HG03280 (cell line): ENCODE results near the gene CACNA1E.
"Not testable (repeated sequence)": the region's sequence is repeated elsewhere in the genome, so short reads cannot be mapped to it uniquely, and the experiment has no call there.

ENCODE experiments used
- ATAC-seq: cut with Tn5 transposase; IDR thresholded peaks from one replicate; pipeline ENCODE4 v1.9.1; 2021; ENCODE audit warnings: mild to moderate bottlenecking, moderate library complexity; ENCODE audit not compliant: unreplicated experiment

Gene CACNA1E

DNA sequence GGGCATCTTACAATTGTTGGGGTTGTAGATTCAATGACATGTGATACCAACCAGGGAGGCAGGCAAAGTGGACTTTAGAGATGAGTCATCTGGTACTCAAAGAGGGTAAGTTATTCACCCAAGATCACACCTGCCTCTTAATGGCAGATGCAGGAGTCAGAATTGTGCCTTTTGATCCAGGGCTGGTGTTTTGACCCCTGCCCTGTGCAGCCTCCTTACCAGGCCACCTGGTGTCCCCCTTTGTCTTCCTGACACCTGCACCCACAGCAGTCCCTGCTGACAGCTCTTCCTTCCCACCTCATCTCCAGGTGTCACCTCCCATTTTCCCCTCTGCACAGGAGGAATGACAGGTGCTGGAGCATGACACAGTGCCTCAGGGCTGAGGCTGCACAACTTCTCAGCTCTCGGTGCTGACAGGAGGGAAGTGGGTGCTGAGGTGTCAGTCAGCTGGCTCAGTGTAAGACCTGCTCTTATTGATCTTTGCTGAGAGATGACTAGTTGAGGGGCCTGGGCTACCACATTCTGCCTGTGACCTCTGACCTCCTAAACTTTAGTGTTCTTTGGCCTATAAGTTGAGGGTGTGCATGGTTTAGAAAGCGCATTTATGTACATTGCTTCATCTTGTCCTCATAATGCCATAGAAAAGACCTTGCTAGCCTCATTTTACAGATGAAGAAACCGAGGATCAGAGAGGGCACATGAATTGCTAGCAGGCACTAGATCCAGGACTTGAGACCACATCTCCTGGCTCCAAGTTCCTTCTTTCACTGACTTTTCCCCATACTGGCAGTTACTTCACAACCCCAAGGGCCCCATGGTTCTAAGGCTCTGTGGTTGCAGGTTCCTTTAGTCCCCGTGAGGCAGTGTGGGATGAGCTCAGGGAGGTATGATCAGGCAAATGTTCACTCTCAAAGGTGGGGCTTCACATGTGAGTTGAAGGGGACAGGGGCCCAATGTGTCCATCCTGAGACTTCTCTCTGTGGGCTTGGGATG is 31.3 kb downstream of the CACNA1E start:
- peak; percentile 57 for ATAC-seq

DNA sequence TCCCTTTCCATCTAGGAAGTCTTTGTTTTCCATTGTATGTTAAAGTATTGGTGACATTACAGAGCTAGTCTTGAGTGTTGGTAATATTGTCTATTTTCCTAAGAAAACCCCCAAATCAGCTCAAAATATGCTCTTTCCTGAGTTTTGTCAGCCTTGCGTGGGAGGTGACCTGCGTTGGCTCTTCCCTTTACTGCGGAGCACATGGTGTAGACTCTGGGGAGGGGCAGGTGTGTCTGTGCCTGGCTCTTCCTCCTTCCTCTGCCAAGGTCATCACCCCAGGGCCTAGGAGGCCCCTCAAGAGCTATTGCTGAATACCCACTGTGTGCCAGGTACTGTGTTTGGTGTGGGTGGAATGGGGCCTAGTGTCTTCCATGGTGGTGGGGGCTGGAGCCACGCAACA is 33.4 kb downstream of the CACNA1E start:
- ATAC-seq, result no peak

DNA sequence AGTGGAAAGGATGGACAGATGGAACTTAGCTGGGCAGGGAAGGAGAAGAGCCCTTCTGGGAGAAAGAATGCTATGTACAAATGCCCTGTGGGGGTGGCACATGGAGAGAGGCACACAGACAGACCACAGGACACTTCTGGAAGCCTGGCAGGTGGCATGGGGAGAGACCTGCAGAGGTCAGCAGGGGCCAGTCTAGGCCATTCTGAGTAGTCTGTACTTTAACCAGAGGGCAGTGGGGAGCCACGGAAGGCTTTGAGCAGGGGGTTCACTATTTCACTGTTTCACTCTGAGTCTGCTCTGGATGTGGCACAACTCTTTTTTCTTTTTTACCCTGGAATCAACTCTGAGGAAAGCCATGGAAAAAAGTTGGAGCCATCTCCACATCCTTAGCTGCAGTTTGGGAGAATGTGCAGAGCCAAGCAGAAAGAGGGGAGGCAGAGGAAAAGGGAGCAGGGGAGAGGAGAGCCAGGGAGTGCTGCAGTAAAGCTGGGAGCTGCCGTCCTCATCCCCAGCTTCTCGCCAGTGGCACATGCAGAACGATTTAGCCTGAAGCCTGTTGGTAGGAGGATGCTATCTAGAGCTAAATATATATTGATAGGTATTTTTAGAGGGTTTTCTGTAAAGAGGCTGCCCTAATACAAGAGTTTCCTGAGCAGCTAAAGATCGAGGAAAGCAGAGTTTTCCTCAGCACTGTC is 34.0 kb downstream of the CACNA1E start:
- no peak for ATAC-seq

DNA sequence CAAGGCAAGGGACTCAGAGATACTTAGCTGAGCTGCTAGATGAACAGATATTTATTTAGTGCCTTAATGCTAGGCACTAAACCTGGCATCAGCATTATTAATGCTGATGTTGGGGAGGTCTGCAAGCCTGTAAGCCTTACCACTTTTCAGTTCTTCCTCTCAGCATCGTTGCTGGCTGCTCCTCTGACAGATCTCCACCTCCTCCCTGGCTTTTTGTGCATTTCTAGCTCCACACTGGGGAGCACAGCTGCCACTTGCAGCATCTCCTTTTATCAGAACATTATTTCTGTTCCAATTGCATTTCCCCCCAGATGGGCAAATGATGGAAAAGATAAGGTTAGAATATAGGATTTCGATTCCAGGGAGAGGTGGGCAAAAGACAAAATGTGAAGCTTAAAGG is 34.8 kb downstream of the CACNA1E start:
- no peak for ATAC-seq

DNA sequence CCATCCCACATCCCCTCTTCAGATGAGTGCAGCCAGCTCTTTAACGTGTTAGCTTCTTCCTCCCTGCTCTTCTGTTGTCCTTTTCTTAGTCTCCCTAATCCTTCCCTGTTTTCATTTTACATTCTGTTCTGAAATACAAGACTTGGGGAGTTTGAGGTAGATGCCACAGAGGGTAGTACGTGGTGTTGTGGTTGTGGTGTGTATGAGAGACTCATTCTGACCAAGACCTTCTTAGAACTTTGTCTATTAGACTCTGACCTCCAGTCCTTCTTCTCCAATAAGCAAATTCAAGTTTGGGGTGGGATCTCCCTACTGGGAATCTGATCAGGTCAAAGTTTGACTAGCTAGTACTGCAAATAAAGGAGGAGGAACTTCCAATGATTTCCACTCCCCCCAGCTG is 39.5 kb downstream of the CACNA1E start:
- no peak for ATAC-seq

DNA sequence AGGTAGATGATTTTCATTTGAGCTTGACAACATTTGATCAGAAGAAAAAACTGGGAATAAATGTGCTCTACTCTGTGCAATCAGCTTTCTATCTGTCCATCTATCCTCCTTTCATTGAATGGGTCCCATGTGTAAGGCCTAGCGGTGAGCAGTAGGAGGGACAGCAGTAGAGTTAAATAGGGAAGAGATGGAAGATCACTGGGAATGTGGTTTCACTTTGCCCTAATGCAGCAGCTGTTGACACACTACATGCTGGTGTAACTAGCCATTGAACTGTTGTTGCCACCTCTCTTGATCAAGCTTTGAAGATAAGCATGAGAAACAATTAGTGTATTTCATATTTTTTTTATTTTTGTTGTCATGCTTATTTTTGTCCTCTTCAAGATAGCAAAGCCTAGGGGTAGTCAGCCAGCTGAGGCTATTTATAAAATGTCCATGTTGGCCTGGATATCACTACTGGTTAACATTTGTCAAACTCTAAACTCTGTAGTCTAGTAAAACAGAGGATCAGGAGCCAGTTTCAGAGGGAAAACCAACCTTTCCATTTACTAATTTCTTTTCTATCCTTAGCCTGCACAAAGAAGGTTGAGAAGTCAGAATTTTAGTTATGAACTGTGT is 41.9 kb downstream of the CACNA1E start:
- ATAC-seq, result no peak

DNA sequence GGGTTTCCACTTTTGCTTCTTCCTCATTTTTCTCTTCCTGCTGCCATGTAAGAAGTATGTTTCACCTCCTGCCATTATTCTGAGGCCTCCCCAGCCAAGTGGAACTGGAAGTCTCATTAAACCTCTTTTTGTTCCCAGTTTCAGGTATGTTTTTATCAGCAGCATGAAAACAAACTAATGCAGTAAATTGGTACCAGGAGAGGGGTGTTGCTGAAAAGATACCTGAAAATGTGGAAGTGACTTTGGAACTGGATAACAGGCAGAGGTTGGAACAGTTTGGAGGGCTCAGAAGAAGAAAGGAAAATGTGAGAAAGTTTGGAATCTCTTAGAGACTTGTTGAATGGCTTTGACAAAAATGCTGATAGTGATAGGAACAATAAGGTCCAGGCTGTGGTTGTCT is 44.9 kb downstream of the CACNA1E start:
- ATAC-seq, result not testable (repeated sequence)

DNA sequence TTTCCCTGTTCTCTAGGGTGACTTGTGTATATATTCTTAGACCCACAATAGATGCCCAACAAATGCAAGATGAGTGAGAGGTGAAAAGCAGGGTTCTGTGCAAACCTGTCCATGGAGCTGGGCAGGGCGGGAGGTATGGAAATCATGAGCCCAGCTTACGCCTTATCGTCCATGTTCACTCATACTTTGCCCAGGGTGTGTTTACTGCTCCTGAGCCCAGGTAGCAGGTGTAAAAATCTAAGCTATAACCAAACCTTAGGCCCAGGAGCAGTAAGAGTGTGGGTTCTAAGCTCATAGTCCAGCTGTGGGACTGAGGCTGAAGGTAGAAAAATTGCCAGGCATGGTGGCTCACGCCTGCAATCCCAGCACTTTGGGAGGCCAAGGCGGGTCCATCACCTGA is 48.1 kb downstream of the CACNA1E start:
- ATAC-seq, result no peak

DNA sequence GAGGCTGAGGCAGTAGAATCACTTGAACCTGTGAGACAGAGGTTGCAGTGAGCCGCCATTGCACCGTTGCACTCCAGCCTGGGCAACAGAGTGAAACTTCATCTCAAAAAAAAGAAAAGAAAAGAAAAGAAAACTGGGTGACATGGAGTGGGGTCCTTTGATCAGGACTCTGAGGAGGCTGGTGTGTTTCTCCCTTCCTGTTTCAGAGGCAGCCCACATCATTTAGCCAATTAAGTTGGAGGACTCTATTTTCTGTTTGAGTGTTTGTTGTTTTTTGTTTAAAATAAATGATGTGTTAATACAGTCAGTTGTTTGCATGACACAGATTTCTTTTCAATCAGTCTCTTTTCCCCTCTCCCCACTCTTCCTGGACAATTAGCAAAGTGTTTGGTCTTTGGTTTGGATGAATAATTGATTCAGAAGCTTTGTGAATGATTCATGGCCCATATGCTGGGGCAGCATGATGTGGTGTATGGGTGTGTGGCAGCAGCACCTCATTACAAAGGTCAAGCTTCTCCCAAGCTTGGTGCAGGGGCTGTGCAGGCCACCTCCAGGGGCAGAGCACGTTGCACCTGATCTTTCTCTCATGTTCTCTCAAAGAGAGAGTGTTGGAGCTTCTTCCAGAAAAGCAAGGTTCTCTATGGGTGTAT is 48.8 kb downstream of the CACNA1E start:
- ATAC-seq, result no peak

DNA sequence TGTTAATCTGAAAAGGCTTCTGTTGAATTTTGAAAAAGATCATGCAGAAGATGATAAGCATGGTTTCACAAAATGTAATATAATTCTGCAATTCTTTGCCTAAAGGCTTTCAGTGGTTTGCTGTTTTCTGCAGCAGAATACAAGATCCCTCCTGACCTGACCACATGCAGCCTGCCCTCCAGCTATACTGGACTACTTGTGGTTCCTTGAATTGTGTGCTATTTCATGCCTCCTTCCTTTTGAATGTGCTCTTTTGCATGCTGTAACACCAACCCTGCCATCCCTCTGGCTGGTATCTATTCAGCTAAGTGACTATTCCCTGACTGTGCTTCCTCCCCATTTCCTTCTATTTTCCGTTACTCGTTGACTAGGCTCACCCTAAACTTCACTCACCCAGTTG is 55.5 kb downstream of the CACNA1E start:
- ATAC-seq, result no peak

DNA sequence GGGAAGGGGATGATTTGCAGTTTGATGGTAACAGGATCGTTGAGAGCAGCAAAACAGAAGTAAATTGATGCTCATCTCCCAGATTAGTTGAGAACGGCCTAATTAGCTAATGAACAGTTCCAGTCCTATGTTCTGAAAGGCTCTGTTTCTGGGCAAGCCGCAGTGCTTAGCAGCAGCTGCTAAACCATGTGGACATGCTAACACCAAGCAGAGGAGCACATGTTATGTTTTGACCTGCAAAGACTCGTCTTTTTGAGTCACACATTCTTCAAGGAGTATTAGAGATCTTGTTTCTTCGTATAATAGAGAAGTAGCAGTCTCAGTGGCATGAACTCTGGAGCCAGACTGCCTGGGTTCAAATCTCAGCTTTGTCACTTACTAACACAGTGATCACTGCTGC is 58.1 kb downstream of the CACNA1E start:
- no peak for ATAC-seq

DNA sequence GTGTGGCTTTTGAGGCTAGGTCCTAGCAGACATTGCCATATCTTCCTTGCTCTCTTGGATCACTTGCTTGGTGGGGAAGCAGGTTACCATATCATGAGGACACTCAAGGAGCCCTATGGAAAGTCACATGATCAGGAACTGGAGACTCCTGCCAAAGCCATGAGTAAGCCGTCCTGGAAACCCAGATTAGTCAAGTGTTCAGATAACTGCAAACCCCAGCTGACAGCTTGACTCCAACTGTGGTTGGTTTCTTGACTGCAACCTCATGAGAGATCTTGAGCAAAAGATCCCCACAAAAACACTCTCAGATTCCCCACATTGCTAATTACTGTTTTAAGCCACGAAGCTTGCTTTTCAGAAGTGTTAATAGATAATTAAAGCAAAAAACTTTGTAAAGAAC is 58.6 kb downstream of the CACNA1E start:
- ATAC-seq, result no peak

DNA sequence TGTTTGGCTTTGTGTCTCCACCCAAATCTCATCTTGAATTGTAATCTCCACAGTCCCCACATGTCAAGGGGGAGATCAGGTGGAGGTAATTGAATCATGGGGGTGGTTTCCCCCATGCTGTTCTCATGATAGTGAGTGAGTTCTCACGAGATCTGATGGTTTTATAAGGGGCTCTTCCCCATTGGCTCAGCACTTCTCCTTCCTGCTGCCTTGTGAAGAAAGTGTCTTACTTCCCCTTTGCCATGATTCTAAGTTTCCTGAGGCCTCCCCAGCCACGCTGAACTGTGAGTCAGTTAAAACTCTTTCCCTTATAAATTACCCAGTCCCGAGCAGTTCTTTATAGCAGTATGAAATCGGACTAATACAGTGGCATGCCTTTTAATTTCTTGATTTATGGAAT is 59.1 kb downstream of the CACNA1E start:
- ATAC-seq, result not testable (repeated sequence)

DNA sequence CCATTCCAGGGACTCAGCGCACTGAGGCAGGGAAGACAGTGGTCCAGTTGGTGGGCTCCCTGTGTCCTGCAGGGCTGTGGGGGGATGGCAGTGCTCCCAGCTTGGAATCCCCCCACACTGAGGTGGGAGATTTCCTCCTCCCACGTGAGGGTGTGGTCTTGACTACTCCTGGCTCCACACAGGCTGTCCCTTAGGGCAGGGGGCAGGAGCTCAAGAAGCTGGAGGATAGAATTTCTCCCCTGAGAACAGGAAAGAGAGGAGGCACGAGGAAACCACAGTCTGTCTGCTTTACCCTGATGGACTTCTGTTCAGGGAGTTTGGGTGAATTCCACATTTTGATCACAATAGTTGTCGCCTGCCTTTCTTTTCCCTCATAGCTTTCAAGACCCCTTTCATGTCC is 62.1 kb downstream of the CACNA1E start:
- no peak for ATAC-seq

DNA sequence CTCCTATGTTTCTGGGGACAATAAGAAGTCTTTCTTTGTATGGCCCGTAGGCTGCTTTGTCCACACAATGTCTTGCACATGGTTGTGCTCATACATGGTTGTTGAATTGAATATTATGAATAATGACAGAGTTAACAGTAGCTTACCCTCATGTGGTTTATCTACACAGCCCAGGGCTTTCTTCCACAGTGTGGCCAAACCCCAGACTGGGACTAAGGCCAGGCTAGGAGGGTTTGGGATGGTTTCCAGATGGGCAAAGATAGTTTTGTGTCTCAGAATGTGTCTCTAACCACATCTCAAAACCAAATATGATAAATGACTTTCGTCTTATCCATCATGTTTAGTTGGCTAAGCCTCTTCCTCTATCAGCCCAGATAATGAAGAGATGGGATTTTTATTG is 65.2 kb downstream of the CACNA1E start:
- ATAC-seq, result no peak

DNA sequence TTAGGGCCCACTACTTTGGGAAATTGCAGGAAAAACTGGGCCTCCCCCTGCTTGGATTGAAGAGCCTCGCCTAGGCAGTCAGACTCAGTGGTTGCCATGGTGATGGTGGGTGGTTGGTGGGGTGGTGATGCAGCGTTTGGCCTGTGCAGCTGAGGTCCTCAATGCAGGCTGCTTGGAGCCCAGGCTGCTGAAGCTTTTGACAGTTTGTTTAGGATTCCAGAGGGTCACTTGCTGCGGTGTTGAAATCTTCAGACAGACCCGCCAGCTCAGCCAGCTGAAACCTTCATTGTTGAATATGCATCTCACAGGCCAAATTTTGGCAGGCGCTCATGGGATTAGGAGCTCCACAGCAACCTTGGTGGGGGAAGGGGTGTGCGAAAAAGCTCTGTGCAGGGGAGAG is 67.9 kb downstream of the CACNA1E start:
- ATAC-seq, result no peak

DNA sequence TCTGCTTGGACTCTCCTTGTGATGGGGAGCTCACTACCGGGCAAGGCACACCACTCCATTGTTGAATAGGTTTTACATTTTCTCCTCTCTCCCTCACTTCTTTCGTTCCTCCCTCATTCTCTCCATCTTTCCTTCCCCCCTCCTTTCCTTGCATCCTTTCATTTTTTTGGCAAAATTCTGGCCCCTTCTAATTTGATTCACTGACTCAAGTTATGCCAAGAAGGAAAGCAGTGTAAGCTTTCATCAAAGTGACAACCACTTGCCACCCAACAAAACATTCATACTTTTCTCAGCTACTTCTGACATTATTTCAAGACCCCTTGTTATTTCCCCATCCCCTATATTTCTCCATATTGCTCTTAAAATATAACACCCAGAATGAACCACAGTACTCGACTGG is 68.4 kb downstream of the CACNA1E start:
- ATAC-seq, result no peak

DNA sequence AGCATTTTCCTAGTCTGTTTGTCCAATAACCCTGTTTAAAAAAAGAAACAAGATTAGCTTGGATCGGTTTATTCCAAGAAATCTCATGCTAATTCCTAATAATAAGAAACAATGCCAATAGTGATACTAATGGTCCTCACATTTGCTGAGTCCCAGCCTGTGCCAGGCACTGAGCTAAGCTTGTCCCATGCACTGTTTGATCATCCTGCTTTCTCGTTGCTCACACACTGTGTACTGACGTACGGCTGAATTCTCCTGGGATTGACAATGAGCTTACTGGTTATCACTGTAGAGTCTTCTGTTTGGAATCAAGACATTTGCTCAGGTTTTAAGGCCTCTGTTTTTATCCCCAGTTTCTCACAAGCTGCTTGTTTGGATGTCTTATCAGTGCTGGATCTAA is 71.1 kb downstream of the CACNA1E start:
- no peak for ATAC-seq

DNA sequence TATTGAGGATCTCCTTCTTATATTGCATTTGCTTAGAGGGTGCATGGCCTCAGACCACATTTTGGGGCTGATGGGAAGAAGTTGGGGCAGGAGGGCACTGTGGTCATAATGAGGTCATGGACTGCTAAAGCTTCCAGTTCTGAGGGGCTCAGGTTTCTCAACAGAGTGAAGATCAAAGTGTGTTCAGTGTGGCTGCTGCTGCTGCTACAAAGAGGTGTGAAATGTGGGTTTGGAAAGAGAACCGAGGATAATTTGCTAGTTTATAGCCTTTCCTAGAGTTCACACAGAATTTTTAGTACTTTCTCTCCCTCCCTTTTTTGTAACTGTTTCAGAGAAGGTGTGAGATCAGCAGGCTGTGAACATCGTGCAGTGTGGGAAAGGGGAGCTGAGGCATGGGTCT is 73.3 kb downstream of the CACNA1E start:
- ATAC-seq, result no peak

DNA sequence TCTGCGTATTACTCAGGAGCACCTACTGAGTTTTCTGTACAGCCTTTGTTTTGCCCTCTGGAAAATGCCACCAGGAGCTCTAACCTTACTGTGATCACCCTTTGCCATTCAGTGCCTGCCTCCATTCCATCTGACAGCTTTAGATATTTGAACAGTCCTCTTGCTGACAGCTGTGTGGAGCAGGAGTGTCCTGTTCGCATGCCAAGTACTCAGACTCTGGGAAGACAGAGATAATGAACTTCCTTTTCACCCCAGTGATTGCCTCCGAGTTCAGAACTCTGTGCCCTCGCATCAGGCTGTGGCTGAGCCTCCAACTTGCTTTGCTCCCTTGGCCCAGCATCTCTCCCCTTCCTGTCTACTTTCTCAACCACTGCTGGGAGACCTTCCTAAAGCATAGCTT is 74.0 kb downstream of the CACNA1E start:
- ATAC-seq, result no peak

DNA sequence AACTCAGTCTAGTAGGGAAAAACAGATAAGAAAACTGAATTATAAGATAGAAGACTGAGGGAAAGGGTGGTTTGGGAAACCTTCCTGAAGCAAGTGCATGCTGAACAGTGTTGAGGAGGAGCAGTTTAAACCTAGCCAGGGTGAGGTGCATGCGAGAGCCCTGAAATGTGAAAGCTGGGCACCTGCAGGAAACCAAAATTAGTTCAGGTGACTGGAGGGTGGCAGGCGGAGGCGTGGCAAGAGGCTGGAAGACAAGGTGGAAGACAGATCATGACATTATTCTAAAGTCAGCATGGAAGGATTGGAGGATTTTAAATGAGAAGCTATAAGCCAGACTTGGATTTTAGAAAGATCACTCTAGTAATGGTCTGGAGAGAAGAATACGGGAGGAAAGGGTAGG is 75.1 kb downstream of the CACNA1E start:
- ATAC-seq, result no peak
